Stomach (tissue), 4 donors: ENCODE measurements around the gene P3H4.

Source experiments
- CTCF ChIP-seq, 7 experiments: fragments of 450-650 bp in 4 of 7; fragments of 200-600 bp in 3 of 7; sonication (generic) in 3 of 7; IDR thresholded peaks; one replicate each; pipeline ENCODE4 v1.5.1; 2016 to 2019; ENCODE audit warnings: antibody characterized with exemption in 7 of 7, control low read depth in 2 of 7, mild to moderate bottlenecking in 1 of 7
- EP300 ChIP-seq: sonication (generic); formaldehyde crosslinking; IDR thresholded peaks from one replicate; pipeline ENCODE4 v1.6.1; 2017; ENCODE audit warnings: antibody characterized with exemption
- POLR2A ChIP-seq, 4 donors: fragments of 450-650 bp; IDR thresholded peaks; one replicate each; pipeline ENCODE4 v1.6.1; 2016; ENCODE audit warnings: antibody characterized with exemption in 4 of 4, control low read depth in 2 of 4, mild to moderate bottlenecking in 1 of 4, moderate library complexity in 1 of 4
- POLR2AphosphoS5 ChIP-seq, 3 donors: sonication (generic); formaldehyde crosslinking; IDR thresholded peaks; one replicate each; pipeline ENCODE4 v1.6.1; 2016; ENCODE audit warnings: antibody characterized with exemption in 3 of 3

- no peak for TF ChIP-seq POLR2AphosphoS5 (IDR thresholded peaks at IDR 0.05)
- TF ChIP-seq CTCF (IDR thresholded peaks at IDR 0.05): no peak
- no peak for TF ChIP-seq POLR2A (IDR thresholded peaks at IDR 0.05)
- TF ChIP-seq EP300: no peak
These were observed 42.3 kb downstream of the P3H4 start for GRCh38 chr17:41769346-41769862.
